Head of caudate nucleus (tissue), 42 donors: ENCODE measurements around the gene KLB.
"Not testable (repeated sequence)": the region's sequence is repeated elsewhere in the genome, so short reads cannot be mapped to it uniquely, and the experiment has no call there.

Experiments used
- DNase-seq, 42 donors: peaks; one replicate each; pipeline versions ENCODE4 v3.0.0 to v3.0.0-alpha.2; 2020 to 2021; ENCODE audit warnings: mixed read lengths in 7 of 42
- intact Hi-C: fragments of 100-400 bp; cut with DNase I; formaldehyde crosslinking; loops from one replicate; pipeline ENCODE4 v1.15.0; 2022

The KLB gene

GRCh38 chr4:39406763-39407583, at the start of gene KLB:
Gene KLB (plus strand): TSS chr4:39406930. CDS start chr4:39406950, 20 bp downstream.
- intact Hi-C loops = no loop called here
- no peak for DNase-seq

- intact Hi-C loops = loop anchor here (10.0 kb wide), 1 partner anchor 278 kb away; the partner anchor contains the start of gene SMIM14
- no peak for DNase-seq
Measured at GRCh38 chr4:39357002-39357401, 49.7 kb upstream of the KLB start.

GRCh38 chr4:39360611-39361010, 46.1 kb upstream of the KLB start:
- intact Hi-C loops = loop anchor here (10.0 kb wide), 1 partner anchor 94 kb away; the partner anchor contains the start of genes LIAS and RPL9
- not testable (repeated sequence) for DNase-seq

DNA sequence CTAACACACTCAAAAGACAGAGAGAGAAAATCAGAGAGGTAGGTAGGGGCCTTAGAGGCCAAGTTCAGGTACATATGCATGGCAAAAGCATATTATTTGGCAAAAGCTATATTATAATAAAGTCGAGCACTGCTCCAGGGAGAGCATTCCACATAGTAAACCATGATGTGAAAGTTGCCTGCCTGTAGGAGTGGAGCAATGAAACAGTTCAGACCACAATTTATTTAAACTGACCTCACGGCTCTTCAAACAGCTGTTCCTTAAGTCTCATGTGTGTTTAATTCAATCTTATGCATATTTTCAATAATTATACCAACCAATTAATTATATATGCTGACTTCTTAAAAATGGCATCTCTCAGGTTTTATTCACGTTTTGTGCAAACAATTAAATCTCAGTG, 43.9 kb upstream of the KLB start:
- intact Hi-C loops = loop anchor here (10.0 kb wide), 1 partner anchor 92 kb away; the partner anchor contains the start of genes LIAS and RPL9
- no peak for DNase-seq

GRCh38 chr4:39363773-39364393, 42.8 kb upstream of the KLB start:
- no peak for DNase-seq
- intact Hi-C loops = loop anchor here (10.0 kb wide), 1 partner anchor 91 kb away; the partner anchor contains the start of genes LIAS and RPL9

DNA sequence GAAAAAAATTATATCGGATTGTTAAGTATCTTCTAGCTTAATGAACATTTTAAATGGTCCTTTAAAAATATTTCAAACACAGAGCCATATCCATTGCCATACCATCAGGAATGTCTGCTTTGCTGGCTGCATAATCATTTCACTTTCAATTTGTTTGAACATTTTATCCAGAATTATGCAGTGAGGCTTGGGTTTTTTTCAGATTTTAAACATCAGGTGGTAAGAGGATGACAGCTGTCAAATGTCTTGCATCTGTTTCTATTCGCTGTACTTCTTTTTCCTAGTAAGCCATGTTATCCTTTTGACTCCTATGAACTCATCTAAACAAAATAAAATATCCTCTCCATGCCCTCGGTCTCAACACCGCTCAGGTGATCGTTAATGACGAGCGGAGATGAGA, 41.4 kb upstream of the KLB start:
- no peak for DNase-seq

GRCh38 chr4:39365830-39366771, 40.6 kb upstream of the KLB start, which contains the start of gene RFC1:
Gene RFC1 (minus strand): TSS chr4:39366362. CDS start chr4:39366241, 121 bp downstream.
- intact Hi-C loops = loop anchor here (10.0 kb wide), 1 partner anchor 89 kb away; the partner anchor contains the start of genes LIAS and RPL9
- peak; percentile 76 to 96 (median 90) for DNase-seq

More for the DNA sequence above, 41.4 kb upstream of the KLB start:
- intact Hi-C loops = loop anchor here (10.0 kb wide), 1 partner anchor 89 kb away; the partner anchor contains the start of genes LIAS and RPL9

DNA sequence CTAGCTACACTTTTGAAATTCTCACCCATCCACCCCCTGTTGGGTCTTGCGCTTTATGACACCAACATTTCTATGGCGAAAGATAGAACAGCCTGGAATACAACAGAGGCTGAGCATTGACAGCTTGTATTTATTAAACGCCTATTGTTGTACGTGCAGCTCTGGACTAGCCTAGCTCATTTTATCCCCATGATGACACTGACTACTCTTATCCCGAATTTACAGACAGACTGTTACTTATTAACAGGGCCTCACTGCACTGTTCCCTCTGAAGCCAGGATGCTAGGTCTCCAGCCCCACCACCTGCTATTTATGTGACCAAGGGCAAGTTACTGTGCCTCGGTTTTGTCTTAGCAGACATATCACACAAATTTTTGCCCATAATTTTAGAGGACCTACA, 39.6 kb upstream of the KLB start:
- intact Hi-C loops = loop anchor here (10.0 kb wide), 1 partner anchor 88 kb away; the partner anchor contains the start of genes LIAS and RPL9

DNA sequence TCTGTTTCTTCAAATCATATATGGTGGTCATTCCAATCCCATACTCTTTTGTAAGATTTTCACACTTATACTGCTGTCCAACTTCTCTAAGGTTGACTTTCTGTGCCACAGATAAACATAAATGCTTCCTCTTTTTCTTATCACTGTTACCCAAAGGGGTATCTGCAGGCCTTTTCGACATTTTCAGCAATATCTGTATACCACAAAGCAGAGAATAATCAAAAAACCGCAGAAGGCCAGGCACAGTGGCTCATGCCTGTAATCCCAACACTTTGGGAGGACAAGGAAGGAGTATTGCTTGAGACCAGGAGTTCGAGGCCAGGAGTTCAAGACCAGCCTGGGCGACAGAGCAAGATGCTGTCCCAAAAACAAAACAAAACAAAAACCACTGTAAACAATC, 37.4 kb upstream of the KLB start:
- intact Hi-C loops = loop anchor here (10.0 kb wide), 1 partner anchor 86 kb away; the partner anchor contains the start of genes LIAS and RPL9
- no peak for DNase-seq

More for the DNA sequence above, 39.6 kb upstream of the KLB start:
- no peak for DNase-seq

DNA sequence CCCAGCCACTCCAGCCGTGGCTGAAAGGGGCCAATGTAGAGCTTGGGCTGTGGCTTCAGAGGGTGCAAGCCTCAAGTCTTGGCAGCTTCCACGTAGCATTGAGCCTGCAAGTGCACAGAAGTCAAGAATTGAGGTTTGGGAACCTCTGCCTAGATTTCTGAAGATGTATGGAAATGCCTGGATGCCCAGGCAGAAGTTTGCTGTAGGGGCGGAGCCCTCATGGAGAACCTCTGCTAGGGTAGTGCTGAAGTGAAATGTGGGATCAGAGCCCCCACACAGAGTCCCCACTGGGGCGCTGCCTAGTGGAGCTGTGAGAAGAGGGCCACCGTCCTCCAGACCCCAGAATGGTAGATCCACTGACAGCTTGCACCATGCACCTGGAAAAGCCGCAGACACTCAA, 35.5 kb upstream of the KLB start:
- intact Hi-C loops, DNase-seq: not testable (repeated sequence)

- no peak for DNase-seq
- intact Hi-C loops = no loop called here
Measured at GRCh38 chr4:39375478-39375877, 31.3 kb upstream of the KLB start.

DNA sequence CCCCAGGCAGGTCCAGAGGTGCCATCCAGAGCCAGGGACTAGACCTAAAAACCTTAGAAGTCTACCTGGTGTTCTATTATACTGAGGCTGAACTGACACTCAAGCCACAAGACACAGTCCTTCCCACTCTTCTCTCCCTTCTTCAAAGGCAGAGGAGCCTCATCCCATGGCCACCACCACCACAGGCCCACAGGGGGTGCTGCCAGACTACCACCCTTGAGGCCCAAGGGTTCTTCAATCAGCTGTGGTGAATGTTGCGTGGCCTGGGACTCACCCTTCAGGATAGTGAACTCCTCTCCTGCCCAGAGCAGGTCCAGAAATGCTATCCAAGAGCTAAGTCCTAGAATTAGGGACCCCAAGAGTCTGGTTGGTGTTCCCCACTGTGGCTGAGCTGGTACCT, 23.0 kb upstream of the KLB start:
- DNase-seq = no peak
- intact Hi-C loops = no loop called here

DNA sequence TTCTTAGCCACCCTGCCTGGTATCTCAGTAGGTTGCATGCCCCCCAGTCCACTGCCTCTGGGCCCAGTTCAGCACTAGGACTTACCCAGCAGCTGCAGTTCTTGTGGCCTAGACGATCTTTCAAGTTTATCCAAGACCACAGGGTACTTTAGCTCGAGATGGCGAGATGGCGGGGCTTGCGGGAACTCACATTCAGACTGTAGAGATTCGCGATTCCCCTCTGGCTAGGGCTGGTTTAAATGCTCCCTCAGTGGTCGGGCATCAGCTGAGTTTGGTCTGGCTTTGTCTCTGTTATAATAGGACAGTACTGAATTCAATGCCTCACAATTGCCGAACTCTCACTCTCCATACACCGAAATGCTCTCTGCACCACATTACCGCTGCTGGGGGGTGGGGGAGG, 22.2 kb upstream of the KLB start:
- no peak for DNase-seq
- intact Hi-C loops = no loop called here

DNA sequence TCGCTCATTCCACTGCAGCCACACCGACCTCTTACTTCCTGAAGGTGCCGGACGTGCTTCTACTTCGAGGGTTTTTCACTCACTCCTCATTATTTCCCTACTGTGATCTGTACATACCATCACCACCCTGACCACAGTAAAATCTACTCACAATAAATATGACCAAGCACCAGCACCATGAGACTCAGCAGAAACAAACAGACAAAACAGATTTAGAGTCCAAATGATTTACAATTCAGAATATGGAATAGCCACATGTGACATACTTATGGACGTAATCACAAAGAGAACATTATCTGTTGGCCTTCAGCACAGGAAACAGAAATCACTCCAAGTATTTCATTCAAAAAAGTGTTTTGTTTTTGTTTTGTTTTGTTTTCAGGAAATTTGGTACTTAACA, 16.1 kb upstream of the KLB start:
- no peak for DNase-seq

DNA sequence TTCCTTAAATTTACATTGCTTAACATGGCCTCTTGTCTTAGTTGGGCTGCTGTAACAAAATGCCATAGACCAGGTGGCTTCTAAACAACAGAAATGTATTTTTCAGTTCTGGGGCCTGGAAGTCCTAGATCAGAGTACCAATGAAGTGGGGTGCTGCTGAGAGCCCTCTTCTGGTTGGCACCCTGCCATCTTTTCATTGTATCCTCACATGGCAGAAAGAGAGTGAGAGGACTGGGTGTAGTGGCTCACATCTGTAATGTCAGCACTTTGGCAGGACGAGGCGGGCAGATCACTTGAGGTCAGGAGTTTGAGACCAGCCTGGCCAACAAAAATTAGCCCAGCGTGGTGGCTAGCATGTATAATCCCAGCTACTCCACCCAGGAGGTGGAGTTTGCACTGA, 12.0 kb upstream of the KLB start:
- DNase-seq = no peak
- intact Hi-C loops = no loop called here

More for the DNA sequence above, 16.1 kb upstream of the KLB start:
- intact Hi-C loops = no loop called here

GRCh38 chr4:39401640-39402039, 5.1 kb upstream of the KLB start:
- intact Hi-C loops, DNase-seq: not testable (repeated sequence)

- intact Hi-C loops = no loop called here
Measured at GRCh38 chr4:39407584-39407885, 805 bp downstream of the KLB start.

GRCh38 chr4:39410415-39410814, 3.7 kb downstream of the KLB start:
- intact Hi-C loops = no loop called here
- no peak for DNase-seq

More at GRCh38 chr4:39407584-39407885, 805 bp downstream of the KLB start:
- DNase-seq = no peak

GRCh38 chr4:39411561-39411960, 4.8 kb downstream of the KLB start:
- DNase-seq, intact Hi-C loops: not testable (repeated sequence)
